G401.6 (cell line): ENCODE data around the gene S1PR2.
"Not testable (repeated sequence)": the region's sequence is repeated elsewhere in the genome, so short reads cannot be mapped to it uniquely, and the experiment has no call there.

Experiments used
- FAIRE-seq: peaks from 2 replicates; lab custom pipeline; 2012; peaks lifted over from hg19 to GRCh38; lab: Jason Lieb, UNC

Gene S1PR2

DNA sequence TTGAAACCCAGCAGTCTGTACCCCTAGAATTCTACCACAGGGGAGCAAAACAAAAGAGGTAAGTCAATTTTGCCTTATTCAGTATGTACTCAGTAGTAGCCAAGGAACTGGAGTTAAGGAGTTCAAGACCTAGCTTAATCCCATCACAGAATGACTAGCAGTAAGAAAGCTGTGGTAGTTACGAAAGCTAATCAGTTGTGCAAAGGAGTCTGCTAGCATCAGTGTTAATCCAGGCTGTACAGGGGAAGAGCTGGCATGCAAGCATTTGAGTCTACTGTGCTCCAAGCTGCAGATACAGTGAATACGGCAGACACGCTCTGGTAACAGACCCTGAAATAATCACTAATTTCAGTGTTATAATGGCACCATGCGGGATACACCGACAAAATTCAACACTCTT is 41.1 kb downstream of the S1PR2 start:
- no peak for FAIRE-seq

DNA sequence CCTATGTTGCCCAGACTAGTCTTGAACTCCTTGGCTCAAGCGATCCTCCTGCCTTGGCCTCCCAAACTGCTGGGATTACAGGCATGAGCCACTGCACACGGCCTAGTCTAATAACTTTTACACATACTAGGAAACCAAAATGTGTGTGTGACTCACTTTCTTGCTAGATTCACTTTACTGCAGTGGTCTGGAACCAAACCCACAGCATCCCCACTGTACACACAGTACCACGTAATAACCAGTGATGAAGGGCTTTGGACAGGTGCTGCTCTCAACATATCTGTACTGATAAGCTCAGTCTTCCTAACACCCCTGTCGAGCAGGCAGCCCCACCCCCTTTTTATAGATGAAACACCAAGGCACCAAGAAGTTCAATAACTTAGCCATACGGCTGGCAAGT is 41.5 kb downstream of the S1PR2 start:
- FAIRE-seq: no peak

DNA sequence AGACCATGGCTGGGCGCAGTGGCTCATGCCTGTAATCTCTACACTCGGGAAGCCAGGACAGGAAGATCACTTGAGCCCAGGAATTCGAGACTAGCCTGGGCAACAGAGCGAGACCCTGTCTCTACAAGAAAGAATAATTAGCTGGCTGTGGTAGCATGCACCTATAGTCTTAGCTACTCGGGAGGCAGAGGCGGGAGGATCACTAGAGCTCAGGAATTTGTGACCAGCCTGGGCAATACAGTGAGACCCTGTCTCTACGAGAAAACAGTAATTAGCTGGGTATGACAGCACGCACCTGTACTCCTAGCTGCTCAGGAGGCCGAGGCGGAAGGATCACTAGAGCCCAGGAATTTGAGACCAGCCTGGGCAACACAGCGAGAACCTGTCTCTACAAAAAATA is 43.8 kb downstream of the S1PR2 start:
- no peak for FAIRE-seq

DNA sequence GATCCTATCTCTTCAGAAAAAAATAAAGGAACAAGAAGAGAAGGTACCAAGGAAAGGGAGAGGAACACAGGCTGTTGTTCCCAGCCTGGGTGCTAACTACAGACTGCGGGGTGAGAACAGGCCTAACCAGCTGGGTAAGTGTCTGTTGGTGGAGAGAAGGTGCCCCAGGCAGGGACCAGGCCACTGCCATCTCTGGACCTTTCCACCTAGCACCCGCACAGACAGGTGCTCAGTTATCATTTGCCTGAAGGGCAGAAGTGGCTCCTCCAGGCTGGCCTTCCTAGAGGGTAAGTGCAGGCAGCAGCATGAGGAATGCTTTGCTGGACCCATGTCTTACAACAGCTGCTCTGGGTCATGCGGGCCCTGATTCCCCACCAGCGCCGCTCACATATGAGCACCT is 46.5 kb downstream of the S1PR2 start:
- FAIRE-seq: no peak

DNA sequence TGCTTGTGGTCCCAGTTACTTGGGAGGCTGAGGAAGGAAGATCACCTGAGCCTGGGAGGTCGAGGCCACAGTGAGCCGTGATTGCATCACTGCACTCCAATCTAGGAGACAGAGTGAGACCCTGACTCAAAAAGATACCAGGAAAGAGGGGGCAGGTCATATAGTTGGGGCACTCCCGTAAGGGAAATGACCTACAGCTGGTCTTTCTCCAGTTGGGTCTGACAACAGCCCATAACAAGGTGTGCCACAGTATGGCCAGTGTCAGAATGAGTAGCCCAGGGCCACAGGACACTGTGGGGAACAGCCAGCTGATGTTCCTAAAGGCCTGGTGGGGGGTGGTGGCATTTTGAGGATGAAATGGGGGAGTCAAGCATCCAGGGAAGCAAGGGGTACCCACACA is 47.2 kb downstream of the S1PR2 start:
- no peak for FAIRE-seq

DNA sequence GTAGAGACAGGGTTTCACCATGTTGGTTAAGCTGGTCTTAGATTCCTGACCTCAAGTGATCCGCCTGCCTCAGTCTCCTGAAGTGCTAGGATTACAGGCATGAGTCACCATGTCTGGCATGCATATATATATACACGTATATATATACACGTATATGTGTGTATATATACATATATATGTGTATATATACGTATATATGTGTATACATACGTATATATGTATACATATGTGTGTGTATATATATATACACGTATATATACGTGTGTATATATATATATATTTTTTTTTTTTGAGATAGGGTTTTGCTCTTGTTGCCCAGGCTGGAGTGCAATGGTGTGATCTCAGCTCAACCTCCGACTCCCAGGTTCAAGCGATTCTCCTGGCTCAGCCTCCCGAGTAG is 48.3 kb downstream of the S1PR2 start:
- no peak for FAIRE-seq

DNA sequence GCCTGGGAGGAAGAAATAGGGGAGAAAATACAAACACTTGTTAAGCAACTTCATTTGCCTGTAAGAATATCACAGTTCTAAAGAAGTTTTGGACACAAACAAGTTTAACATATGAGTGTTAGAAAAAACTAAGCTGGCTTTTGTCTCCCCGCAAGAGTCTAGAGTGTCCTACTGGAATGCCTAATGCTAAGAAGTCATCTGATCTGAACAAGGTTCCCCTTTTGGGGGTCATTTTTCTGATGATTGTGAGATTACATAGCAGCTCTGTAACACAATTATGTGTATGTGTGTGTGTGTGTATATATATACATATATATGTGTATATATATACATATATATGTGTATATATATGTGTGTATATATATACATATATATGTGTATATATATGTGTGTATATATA is 49.1 kb downstream of the S1PR2 start:
- no peak for FAIRE-seq

DNA sequence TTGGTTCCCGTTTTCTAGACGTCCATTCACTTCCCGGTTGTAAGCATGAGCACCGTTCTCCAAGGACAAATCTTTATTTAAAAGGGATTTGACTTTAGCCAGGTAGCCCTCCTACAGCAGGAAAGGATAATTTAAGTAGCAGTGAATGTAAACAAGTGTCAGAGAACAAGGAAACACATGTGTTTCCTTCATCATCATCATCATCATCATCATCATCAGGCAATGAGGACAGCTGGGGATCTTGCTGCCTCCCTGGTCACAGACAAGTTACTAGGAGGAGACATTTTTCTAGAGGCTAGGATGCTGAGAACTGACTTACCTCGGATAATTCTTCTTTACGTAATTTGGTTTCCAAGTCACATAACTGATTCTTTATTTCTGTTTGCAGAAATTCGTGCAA is 50.7 kb downstream of the S1PR2 start:
- FAIRE-seq: no peak

DNA sequence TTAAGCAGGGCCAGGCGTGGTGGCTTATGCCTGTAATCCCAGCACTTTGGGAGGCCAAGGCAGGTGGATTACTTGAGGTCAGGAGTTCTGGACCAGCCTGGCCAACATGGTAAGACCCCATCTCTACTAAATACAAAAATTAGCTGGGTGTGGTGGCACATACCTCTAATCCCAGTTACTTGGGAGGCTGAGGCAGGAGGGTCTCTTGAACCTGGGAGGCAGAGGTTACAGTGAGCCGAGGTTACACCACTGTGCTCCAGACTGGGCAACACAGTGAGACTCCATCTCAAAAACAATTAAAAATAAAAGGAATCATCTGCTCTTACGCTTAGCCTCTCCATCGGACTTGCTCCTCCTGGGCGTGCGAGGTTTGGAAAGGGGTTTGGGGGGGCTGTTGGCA is 51.1 kb downstream of the S1PR2 start:
- FAIRE-seq: not testable (repeated sequence)

DNA sequence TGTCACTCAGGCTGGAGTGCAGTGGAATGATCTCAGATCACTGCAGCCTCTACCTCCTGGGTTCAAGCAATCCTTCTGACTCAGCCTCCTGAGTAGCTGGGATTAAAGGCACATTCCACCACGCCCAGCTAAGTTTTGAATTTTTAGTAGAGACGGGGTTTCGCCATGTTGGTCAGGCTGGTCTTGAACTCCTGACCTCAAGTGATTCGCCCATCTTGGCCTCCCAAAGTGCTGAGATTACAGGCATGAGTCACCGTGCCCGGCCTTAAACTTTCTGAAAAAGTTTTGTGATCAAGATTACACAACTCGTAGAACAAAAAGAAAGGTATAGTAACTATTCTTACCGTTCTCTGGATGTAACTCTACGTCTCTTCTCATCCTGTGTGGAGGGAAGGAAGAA is 57.6 kb downstream of the S1PR2 start:
- FAIRE-seq: no peak
